ENCODE results near the gene FOXP2.

Gene FOXP2

GRCh38 chr7:114388021-114388420 lies 26.6 kb upstream of the FOXP2 start:
- Histone ChIP-seq H3K36me3 (no peaks in the 10 kb centered on the region), H3K4me3 (ENCODE audit: low read depth, low read length) (no peak overlapping the region), H3K9me3 (no peaks in the 10 kb centered on the region), H3K4me1 (no peaks in the 10 kb centered on the region), H3K27me3 (no peaks in the 10 kb centered on the region)
- TF ChIP-seq, protein P1, sequence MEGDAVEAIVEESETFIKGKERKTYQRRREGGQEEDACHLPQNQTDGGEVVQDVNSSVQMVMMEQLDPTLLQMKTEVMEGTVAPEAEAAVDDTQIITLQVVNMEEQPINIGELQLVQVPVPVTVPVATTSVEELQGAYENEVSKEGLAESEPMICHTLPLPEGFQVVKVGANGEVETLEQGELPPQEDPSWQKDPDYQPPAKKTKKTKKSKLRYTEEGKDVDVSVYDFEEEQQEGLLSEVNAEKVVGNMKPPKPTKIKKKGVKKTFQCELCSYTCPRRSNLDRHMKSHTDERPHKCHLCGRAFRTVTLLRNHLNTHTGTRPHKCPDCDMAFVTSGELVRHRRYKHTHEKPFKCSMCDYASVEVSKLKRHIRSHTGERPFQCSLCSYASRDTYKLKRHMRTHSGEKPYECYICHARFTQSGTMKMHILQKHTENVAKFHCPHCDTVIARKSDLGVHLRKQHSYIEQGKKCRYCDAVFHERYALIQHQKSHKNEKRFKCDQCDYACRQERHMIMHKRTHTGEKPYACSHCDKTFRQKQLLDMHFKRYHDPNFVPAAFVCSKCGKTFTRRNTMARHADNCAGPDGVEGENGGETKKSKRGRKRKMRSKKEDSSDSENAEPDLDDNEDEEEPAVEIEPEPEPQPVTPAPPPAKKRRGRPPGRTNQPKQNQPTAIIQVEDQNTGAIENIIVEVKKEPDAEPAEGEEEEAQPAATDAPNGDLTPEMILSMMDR (IDR thresholded peaks at IDR 0.05; ENCODE audit: low read depth, low read length) = no peak
- no peak for DNase-seq

- DNase-seq = no peak
- H3K27me3 ChIP-seq = no peaks in the 10 kb centered on the region
- TF ChIP-seq, protein P1 (IDR thresholded peaks at IDR 0.05; ENCODE audit: low read depth, low read length) = no peak
- H3K9me3 ChIP-seq = no peaks in the 10 kb centered on the region
- H3K36me3 ChIP-seq = no peaks in the 10 kb centered on the region
- H3K4me1 ChIP-seq = no peaks in the 10 kb centered on the region
- H3K4me3 ChIP-seq (ENCODE audit: low read depth, low read length) = no peak overlapping the region
Observed at GRCh38 chr7:114392686-114393085, 21.9 kb upstream of the FOXP2 start.

DNA sequence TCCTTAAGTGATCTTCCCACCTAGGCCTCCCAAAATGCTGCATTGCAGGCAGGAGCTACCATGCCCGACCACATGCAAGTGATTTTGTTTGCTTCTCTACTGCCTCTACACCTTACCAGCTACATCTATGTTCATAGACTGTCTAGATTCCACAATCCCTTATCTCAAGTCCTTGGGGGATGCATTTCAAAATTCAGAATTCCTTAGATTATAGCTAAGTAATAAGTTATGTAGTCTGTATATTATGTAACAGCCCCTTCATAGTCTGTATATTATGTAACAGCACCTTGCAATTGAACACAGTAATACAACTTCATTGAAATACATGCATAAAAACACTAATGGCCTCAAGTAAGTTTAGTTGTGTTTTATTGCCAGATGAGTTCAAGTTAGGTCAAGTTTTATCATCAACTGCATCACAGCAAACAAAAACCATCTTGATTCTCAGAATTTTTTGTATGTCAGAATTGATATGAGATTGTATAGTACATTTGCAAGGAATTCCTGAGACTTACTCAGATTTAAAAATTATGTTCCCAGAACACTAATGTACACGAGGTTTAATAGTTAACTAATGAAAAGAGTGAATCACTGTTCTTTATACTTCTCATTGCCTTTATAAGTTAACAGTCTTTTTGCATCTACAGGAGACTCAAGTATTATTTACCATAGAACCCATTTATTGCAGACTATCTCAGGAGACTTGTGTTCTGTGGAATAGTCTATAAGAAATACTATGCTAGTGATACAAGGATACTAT lies 11.6 kb upstream of the FOXP2 start:
- H3K36me3 ChIP-seq = no peaks in the 10 kb centered on the region
- H3K4me1 ChIP-seq = no peaks in the 10 kb centered on the region
- TF ChIP-seq, protein P1 (IDR thresholded peaks at IDR 0.05; ENCODE audit: low read depth, low read length) = no peak
- H3K9me3 ChIP-seq = no peaks in the 10 kb centered on the region
- H3K4me3 ChIP-seq (ENCODE audit: low read depth, low read length) = no peak overlapping the region
- H3K27me3 ChIP-seq = no peaks in the 10 kb centered on the region
- no peak for DNase-seq

- DNase-seq = no peak
- TF ChIP-seq, protein P1 (IDR thresholded peaks at IDR 0.05; ENCODE audit: low read depth, low read length) = no peak; the same call in 1 of the 2 replicates
- no peaks in the 10 kb centered on the region for H3K27me3 ChIP-seq
- H3K36me3 ChIP-seq = no peaks in the 10 kb centered on the region
- no peak overlapping the region for H3K4me3 ChIP-seq (ENCODE audit: low read depth, low read length)
- H3K9me3 ChIP-seq = no peaks in the 10 kb centered on the region
- H3K4me1 ChIP-seq = no peaks in the 10 kb centered on the region
Observed at GRCh38 chr7:114405427-114405826, 9.2 kb upstream of the FOXP2 start.

DNA sequence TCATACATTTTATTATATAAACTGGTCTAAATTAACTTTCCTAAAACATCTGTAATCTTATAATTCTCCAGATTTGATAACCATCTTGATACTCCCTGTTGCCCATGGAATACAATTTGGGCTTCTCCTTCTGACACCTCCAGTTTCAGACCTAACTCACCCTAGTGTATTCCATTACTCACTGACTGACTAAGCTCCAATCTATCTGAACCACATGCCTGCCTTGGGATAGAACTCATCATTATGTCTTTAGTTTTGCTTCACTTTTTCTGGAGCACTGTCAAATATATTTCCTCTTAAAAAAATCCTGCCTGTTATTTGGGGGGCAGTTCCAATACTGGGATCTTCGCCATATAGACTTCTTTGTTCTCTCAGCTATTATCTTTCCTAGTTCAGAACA lies 4.9 kb upstream of the FOXP2 start:
- no peak for DNase-seq

DNA sequence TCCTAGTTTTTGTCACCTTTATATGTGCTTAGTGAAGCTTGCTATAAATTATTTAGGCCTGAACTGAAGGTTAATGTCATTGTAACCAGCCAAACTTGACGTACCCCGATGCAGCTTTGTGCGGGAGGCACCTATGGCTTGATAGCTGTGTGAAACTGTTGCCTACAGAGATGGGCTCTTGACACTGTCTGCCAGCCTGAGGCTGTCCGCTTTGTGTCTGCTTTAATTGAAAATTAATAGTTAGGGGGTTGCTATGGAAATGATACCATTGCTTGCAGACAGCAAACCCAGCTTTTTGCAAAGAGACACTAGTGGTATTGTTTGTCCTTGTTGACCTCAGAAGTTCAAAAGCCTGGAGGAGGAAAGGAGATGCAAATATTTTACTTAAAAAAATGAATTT lies 2.1 kb upstream of the FOXP2 start:
- Histone ChIP-seq H3K9me3 (no peaks in the 10 kb centered on the region), H3K27me3 (no peaks in the 10 kb centered on the region), H3K36me3 (no peaks in the 10 kb centered on the region), H3K4me3 (ENCODE audit: low read depth, low read length) (no peak overlapping the region), H3K4me1 (no peaks in the 10 kb centered on the region)
- no peak for DNase-seq
- TF ChIP-seq, protein P1 (IDR thresholded peaks at IDR 0.05; ENCODE audit: low read depth, low read length) = no peak

More for the DNA sequence above, 4.9 kb upstream of the FOXP2 start:
- Histone ChIP-seq H3K36me3 (no peaks in the 10 kb centered on the region), H3K27me3 (no peaks in the 10 kb centered on the region), H3K4me3 (ENCODE audit: low read depth, low read length) (no peak overlapping the region), H3K4me1 (no peaks in the 10 kb centered on the region), H3K9me3 (no peaks in the 10 kb centered on the region)
- TF ChIP-seq, protein P1 (IDR thresholded peaks at IDR 0.05; ENCODE audit: low read depth, low read length) = no peak
